SK-N-SH (cell line): ENCODE measurements around the gene HINFP. TPM values are rescaled to one million over a fixed set of nuclear protein-coding genes. Genes with fewer than 3 reads are reported as not detected.

Experiments
- CTCF ChIA-PET: fragments of 300-600, 350-600 bp; formaldehyde crosslinking; extraction: SDS; loops from one replicate; lab custom pipeline; 2021; lab: Yijun Ruan, JAX
- POLR2A ChIA-PET: fragments of 350-600 bp; sonication (Branson Sonifier 250); formaldehyde crosslinking; extraction: SDS; loops from one replicate; lab custom pipeline; 2020; ENCODE audit warnings: antibody characterized with exemption, inconsistent platforms; lab: Yijun Ruan, JAX
- DNase-seq: peaks from one replicate; pipeline ENCODE4 v3.0.0; 2012
- H2AFZ ChIP-seq: fragments of 200-600 bp; sonication (generic); 2 replicates; pipeline ENCODE4 v1.8.1; 2016; ENCODE audit warnings: antibody characterized with exemption, mild to moderate bottlenecking, low read depth
- H3F3A ChIP-seq: fragments of 200-600 bp; sonication (generic); replicated peaks from 2 replicates; pipeline ENCODE3; 2016; ENCODE audit warnings: antibody characterized with exemption, mild to moderate bottlenecking; ENCODE audit not compliant: insufficient read depth
- H3K27ac ChIP-seq, 2 experiments: fragments of 200-500 bp in 1 of 2; fragments of 200-600 bp in 1 of 2; sonication (Bioruptor generic) in 1 of 2; sonication (generic), shearing (Covaris generic) in 1 of 2; 2 replicates each; pipeline versions ENCODE4 v1.5.1 to v1.6.1; 2014 to 2016; ENCODE audit warnings: low read depth in 2 of 2, inconsistent platforms in 1 of 2, low read length in 1 of 2, mild to moderate bottlenecking in 1 of 2, mixed read lengths in 1 of 2
- H3K27me3 ChIP-seq: fragments of 200-600 bp; sonication (generic), shearing (Covaris generic); 2 replicates; pipeline ENCODE4 v1.6.1; 2016; ENCODE audit warnings: mixed run types; ENCODE audit not compliant: insufficient read depth
- H3K36me3 ChIP-seq, 2 experiments: fragments of 200-500 bp in 1 of 2; fragments of 200-600 bp in 1 of 2; sonication (Bioruptor generic) in 1 of 2; sonication (generic) in 1 of 2; replicated peaks in 1 of 2; 2 replicates each; pipeline versions ENCODE3 to v1.5.1; 2014 to 2016; ENCODE audit warnings: low read length in 1 of 2, mild to moderate bottlenecking in 1 of 2; ENCODE audit not compliant: insufficient read depth in 2 of 2, control insufficient read depth in 1 of 2
- H3K4me1 ChIP-seq, 2 experiments: fragments of 200-500 bp in 1 of 2; fragments of 200-600 bp in 1 of 2; sonication (Bioruptor generic) in 1 of 2; sonication (generic), shearing (Covaris generic) in 1 of 2; 2 replicates each; pipeline versions ENCODE4 v1.5.1 to v1.6.1; 2014 to 2016; ENCODE audit warnings: low read depth in 1 of 2, low read length in 1 of 2, mixed run types in 1 of 2; ENCODE audit not compliant: insufficient read depth in 2 of 2, control insufficient read depth in 1 of 2
- H3K4me2 ChIP-seq: fragments of 200-600 bp; sonication (generic), shearing (Covaris generic); 2 replicates; pipeline ENCODE4 v1.6.1; 2017; ENCODE audit warnings: mixed run types
- H3K4me3 ChIP-seq, 2 experiments: fragments of 200-500 bp in 1 of 2; fragments of 200-600 bp in 1 of 2; sonication (Bioruptor generic) in 1 of 2; sonication (generic), shearing (Covaris generic) in 1 of 2; 2 replicates each; pipeline versions ENCODE4 v1.5.1 to v1.8.1; 2014 to 2016; ENCODE audit warnings: low read depth in 2 of 2, inconsistent platforms in 1 of 2, low read length in 1 of 2, mild to moderate bottlenecking in 1 of 2, mixed read lengths in 1 of 2, moderate library complexity in 1 of 2
- H3K79me2 ChIP-seq: fragments of 200-600 bp; sonication (generic); 2 replicates; pipeline ENCODE4 v1.8.1; 2017; ENCODE audit warnings: mild to moderate bottlenecking; ENCODE audit not compliant: insufficient read depth
- H3K9ac ChIP-seq: fragments of 200-600 bp; sonication (generic); 2 replicates; pipeline ENCODE4 v1.6.1; 2017; ENCODE audit warnings: mixed run types
- H3K9me2 ChIP-seq: fragments of 200-600 bp; sonication (generic); 2 replicates; pipeline ENCODE4 v1.6.1; 2017; ENCODE audit warnings: mixed run types
- H3K9me3 ChIP-seq: fragments of 200-600 bp; sonication (generic); 2 replicates; pipeline ENCODE4 v1.6.1; 2017; ENCODE audit warnings: mixed run types, mild to moderate bottlenecking, moderate library complexity
- H4K20me1 ChIP-seq: fragments of 200-600 bp; sonication (generic); 2 replicates; pipeline ENCODE4 v1.6.1; 2017; ENCODE audit warnings: mild to moderate bottlenecking, mixed run types; ENCODE audit not compliant: insufficient read depth
- FOSL2 ChIP-seq: IDR thresholded peaks from 2 replicates; pipeline ENCODE4 v1.4.0; 2012; ENCODE audit warnings: low read depth, mild to moderate bottlenecking, moderate library complexity, borderline replicate concordance
- GABPA ChIP-seq: IDR thresholded peaks from 2 replicates; pipeline ENCODE4 v1.4.0; 2012; ENCODE audit warnings: low read depth, mild to moderate bottlenecking
- RFX5 ChIP-seq: IDR thresholded peaks from 2 replicates; pipeline ENCODE4 v1.6.1; 2012; ENCODE audit warnings: mild to moderate bottlenecking, improper control_type of control experiment, low read length
- WGBS: methylation state at CpG from one replicate; pipeline ENCODE4 v1.1.6; 2017; ENCODE audit warnings: low lambda C conversion rate; 5-methylcytosine and 5-hydroxymethylcytosine counted together
- polyA plus RNA-seq, 3 experiments: library from polyadenylated mRNA; depleted of rRNA; stranded (reverse); fragments of >200 nt; gene quantifications; 2 replicates each; pipeline ENCODE4 v1.2.3, GENCODE V29; 2012
- TF ChIP-seq, protein P1 (sequence below): fragments of 200-600 bp; sonication (generic); IDR thresholded peaks from 2 replicates; pipeline ENCODE4 v1.6.1; 2017; ENCODE audit warnings: antibody characterized with exemption, mild to moderate bottlenecking, moderate library complexity
- TF ChIP-seq, protein P2 (sequence below): IDR thresholded peaks from 2 replicates; pipeline ENCODE4 v1.4.0; 2012; ENCODE audit warnings: low read depth, borderline replicate concordance

The HINFP gene
- polyA plus RNA-seq, 1 of the 3 experiments (the other 2 are of a cell fraction): 21.8 TPM

DNA sequence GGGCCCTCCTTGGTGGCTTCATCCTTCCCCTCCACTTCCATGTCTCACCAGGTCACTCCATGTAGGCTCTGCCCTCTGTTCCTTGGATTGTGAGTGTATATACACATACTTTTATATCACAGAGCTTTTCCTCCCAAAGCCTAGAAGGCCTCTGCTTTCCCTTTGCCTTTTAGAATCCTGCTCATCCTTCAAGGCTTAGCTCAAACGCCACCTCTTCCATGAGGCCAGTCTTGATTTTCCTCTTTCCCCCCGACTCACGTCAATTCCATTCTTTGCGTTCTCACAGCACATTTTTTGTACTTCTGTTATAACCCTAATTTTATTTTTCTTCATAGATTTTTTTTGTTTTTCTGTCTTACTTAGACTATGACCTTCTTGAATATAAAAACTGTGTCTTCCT, 31.2 kb downstream of the HINFP start:
- 74% methylated on average over 4 of the region's 4 CpGs for WGBS

GRCh38 chr11:119153049-119153818, 31.9 kb downstream of the HINFP start:
- H3F3A ChIP-seq: no peaks in the 10 kb centered on the region
- TF ChIP-seq, protein P1, sequence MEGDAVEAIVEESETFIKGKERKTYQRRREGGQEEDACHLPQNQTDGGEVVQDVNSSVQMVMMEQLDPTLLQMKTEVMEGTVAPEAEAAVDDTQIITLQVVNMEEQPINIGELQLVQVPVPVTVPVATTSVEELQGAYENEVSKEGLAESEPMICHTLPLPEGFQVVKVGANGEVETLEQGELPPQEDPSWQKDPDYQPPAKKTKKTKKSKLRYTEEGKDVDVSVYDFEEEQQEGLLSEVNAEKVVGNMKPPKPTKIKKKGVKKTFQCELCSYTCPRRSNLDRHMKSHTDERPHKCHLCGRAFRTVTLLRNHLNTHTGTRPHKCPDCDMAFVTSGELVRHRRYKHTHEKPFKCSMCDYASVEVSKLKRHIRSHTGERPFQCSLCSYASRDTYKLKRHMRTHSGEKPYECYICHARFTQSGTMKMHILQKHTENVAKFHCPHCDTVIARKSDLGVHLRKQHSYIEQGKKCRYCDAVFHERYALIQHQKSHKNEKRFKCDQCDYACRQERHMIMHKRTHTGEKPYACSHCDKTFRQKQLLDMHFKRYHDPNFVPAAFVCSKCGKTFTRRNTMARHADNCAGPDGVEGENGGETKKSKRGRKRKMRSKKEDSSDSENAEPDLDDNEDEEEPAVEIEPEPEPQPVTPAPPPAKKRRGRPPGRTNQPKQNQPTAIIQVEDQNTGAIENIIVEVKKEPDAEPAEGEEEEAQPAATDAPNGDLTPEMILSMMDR: peak; percentile 13; the same call in 1 of the 2 replicates
- TF ChIP-seq FOSL2: no peak
- TF ChIP-seq, protein P2, sequence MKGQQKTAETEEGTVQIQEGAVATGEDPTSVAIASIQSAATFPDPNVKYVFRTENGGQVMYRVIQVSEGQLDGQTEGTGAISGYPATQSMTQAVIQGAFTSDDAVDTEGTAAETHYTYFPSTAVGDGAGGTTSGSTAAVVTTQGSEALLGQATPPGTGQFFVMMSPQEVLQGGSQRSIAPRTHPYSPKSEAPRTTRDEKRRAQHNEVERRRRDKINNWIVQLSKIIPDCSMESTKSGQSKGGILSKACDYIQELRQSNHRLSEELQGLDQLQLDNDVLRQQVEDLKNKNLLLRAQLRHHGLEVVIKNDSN: no peak
- no peak for TF ChIP-seq RFX5
- no peak for TF ChIP-seq GABPA
- TF ChIP-seq, all 33 proteins: peak for 1
- POLR2A ChIA-PET: interaction anchor here (1.2 kb wide), 1 partner anchor 53 kb away, joined by 3 read pairs; no protein-coding TSS in a partner anchor
- no peak overlapping the region for H3K4me3 ChIP-seq
- no peaks in the 10 kb centered on the region for H3K36me3 ChIP-seq
- no peak for DNase-seq
- no peaks in the 10 kb centered on the region for H3K27me3 ChIP-seq
- CTCF ChIA-PET: interaction anchor here (0.5 to 8.9 kb wide), 12 partner anchors 9 to 1087 kb away, joined by 3 to 48 read pairs (median 4); partner anchors contain the start of genes CBL, NLRX1 and POU2F3
- H3K27ac ChIP-seq: no peak overlapping the region
- no peaks in the 10 kb centered on the region for H4K20me1 ChIP-seq
- no peak overlapping the region for H2AFZ ChIP-seq
- no peak overlapping the region for H3K9ac ChIP-seq
- H3K9me2 ChIP-seq: no peaks in the 10 kb centered on the region
- H3K4me2 ChIP-seq: no peak overlapping the region
- 80% methylated on average over 9 of the region's 9 CpGs for WGBS
- H3K4me1 ChIP-seq: peaks cover 0 to 9% of the 10 kb centered on the region in 2 experiments; a peak in 1 of 4 replicates
- H3K9me3 ChIP-seq: no peaks in the 10 kb centered on the region
- no peaks in the 10 kb centered on the region for H3K79me2 ChIP-seq

More for the DNA sequence above, 31.2 kb downstream of the HINFP start:
- no peaks in the 10 kb centered on the region for H3K36me3 ChIP-seq
- H3K27me3 ChIP-seq: no peaks in the 10 kb centered on the region
- no peaks in the 10 kb centered on the region for H3K79me2 ChIP-seq
- H3K27ac ChIP-seq: no peak overlapping the region
- no peak for DNase-seq
- TF ChIP-seq FOSL2: no peak
- ChIA-PET CTCF (interaction anchor here (0.7 to 8.9 kb wide), 7 partner anchors 8 to 222 kb away, joined by 3 to 48 read pairs (median 5); partner anchors contain the start of gene NLRX1), POLR2A (interaction anchor here (0.6 to 1.2 kb wide), 2 partner anchors 53 to 614 kb away, joined by 3 read pairs; no protein-coding TSS in a partner anchor)
- H4K20me1 ChIP-seq: no peaks in the 10 kb centered on the region
- H3K9ac ChIP-seq: no peak overlapping the region
- H3K9me2 ChIP-seq: no peaks in the 10 kb centered on the region
- no peaks in the 10 kb centered on the region for H3F3A ChIP-seq
- H2AFZ ChIP-seq: no peak overlapping the region
- peaks cover 0 to 11% of the 10 kb centered on the region in 2 experiments; a peak in 1 of 4 replicates for H3K4me1 ChIP-seq
- H3K9me3 ChIP-seq: no peaks in the 10 kb centered on the region
- H3K4me2 ChIP-seq: no peak overlapping the region
- H3K4me3 ChIP-seq: no peak overlapping the region
